ENCODE measurements around the gene SCFD2.
"Not testable (repeated sequence)": the region's sequence is repeated elsewhere in the genome, so short reads cannot be mapped to it uniquely, and the experiment has no call there.

Gene SCFD2

GRCh38 chr4:53346920-53347852, 18.7 kb downstream of the SCFD2 start:
- TF ChIP-seq CTCF (IDR thresholded peaks at IDR 0.05; ENCODE audit: borderline replicate concordance, control extremely low read depth, extremely low read depth, insufficient read depth, missing control alignments): no peak
- DNase-seq (ENCODE audit: low spot score): no peak
- in situ Hi-C loops (cut with MboI; ENCODE audit: low sequenced_read_pairs, unreplicated experiment): no loop called here

- in situ Hi-C loops (cut with MboI; ENCODE audit: low sequenced_read_pairs, unreplicated experiment): not testable (repeated sequence)
Observed at GRCh38 chr4:53346392-53346791, 19.5 kb downstream of the SCFD2 start.

GRCh38 chr4:53340145-53340544, 25.7 kb downstream of the SCFD2 start:
- DNase-seq (ENCODE audit: low spot score); in situ Hi-C loops (cut with MboI; ENCODE audit: low sequenced_read_pairs, unreplicated experiment): not testable (repeated sequence)

More at GRCh38 chr4:53346392-53346791, 19.5 kb downstream of the SCFD2 start:
- not testable (repeated sequence) for DNase-seq (ENCODE audit: low spot score)

GRCh38 chr4:53334916-53335315, 30.9 kb downstream of the SCFD2 start:
- DNase-seq (ENCODE audit: low spot score); in situ Hi-C loops (cut with MboI; ENCODE audit: low sequenced_read_pairs, unreplicated experiment): not testable (repeated sequence)

GRCh38 chr4:53326535-53326934, 39.3 kb downstream of the SCFD2 start:
- DNase-seq (ENCODE audit: low spot score): no peak
- in situ Hi-C loops (cut with MboI; ENCODE audit: low sequenced_read_pairs, unreplicated experiment): no loop called here
- no peak for TF ChIP-seq CTCF (IDR thresholded peaks at IDR 0.05; ENCODE audit: borderline replicate concordance, control extremely low read depth, extremely low read depth, insufficient read depth, missing control alignments)

- no peak for TF ChIP-seq CTCF (IDR thresholded peaks at IDR 0.05; ENCODE audit: borderline replicate concordance, control extremely low read depth, extremely low read depth, insufficient read depth, missing control alignments)
- in situ Hi-C loops (cut with MboI; ENCODE audit: low sequenced_read_pairs, unreplicated experiment): no loop called here
- DNase-seq (ENCODE audit: low spot score): no peak
Observed at GRCh38 chr4:53322696-53323095, 43.2 kb downstream of the SCFD2 start.

GRCh38 chr4:53321984-53322289, 43.9 kb downstream of the SCFD2 start:
- TF ChIP-seq CTCF (IDR thresholded peaks at IDR 0.05; ENCODE audit: borderline replicate concordance, control extremely low read depth, extremely low read depth, insufficient read depth, missing control alignments): no peak
- in situ Hi-C loops (cut with MboI; ENCODE audit: low sequenced_read_pairs, unreplicated experiment): no loop called here
- no peak for DNase-seq (ENCODE audit: low spot score)

- DNase-seq (ENCODE audit: low spot score): no peak
- no peak for TF ChIP-seq CTCF (IDR thresholded peaks at IDR 0.05; ENCODE audit: borderline replicate concordance, control extremely low read depth, extremely low read depth, insufficient read depth, missing control alignments)
- in situ Hi-C loops (cut with MboI; ENCODE audit: low sequenced_read_pairs, unreplicated experiment): no loop called here
Observed at GRCh38 chr4:53321151-53321983, 44.5 kb downstream of the SCFD2 start.
